Measurements from ENCODE around the gene RSBN1L. TPM values are rescaled to one million over a fixed set of nuclear protein-coding genes. Genes with fewer than 3 reads are reported as not detected.

Gene RSBN1L
- polyA plus RNA-seq, 2 of the 4 experiments (the other 2 are of a cell fraction) = 11.1 to 13.0 TPM

DNA sequence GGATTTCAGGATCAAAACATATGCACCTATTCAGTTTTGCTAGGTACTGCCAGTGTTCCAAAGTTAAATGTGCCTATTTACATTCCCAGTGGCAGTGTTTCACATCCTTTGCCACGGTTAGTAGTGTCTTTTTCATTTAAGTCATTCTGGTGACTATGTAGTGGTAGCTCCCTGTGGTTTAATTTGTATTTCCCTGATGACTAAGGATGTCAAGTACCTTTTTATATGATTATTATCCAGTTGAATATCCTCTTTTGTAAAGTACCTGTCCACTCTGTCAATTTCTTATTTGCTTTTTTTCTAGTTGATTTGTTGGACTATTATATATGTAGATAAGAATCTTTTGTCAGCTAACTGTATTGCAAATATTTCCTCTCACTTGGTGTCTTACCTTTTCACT lies 56.9 kb downstream of the RSBN1L start:
- ChIA-PET CTCF (interaction anchor here (0.9 to 1.1 kb wide), 2 partner anchors 95 to 102 kb away, joined by 3 read pairs; no protein-coding TSS in a partner anchor), POLR2A (no interaction called here)
- no peak for FAIRE-seq
- WGBS (ENCODE audit: missing lambda C conversion rate) = 83% methylated on average over 1 of the region's 1 CpG
- no peak for DNase-seq (ENCODE audit: low read depth in 1 of 2, low spot score in 1 of 2)
- Histone ChIP-seq H3K4me1 (no peaks in the 10 kb centered on the region), H3K4me3 (no peak overlapping the region), H3K4me2 (no peak overlapping the region), H3K9me3 (no peaks in the 10 kb centered on the region), H3K27ac (no peak overlapping the region)
- no peak for ATAC-seq
- TF ChIP-seq MAFK (IDR thresholded peaks at IDR 0.05; ENCODE audit: partially characterized antibody) = no peak
- no peak for TF ChIP-seq RFX5 (IDR thresholded peaks at IDR 0.05)
- TF ChIP-seq, protein P1, sequence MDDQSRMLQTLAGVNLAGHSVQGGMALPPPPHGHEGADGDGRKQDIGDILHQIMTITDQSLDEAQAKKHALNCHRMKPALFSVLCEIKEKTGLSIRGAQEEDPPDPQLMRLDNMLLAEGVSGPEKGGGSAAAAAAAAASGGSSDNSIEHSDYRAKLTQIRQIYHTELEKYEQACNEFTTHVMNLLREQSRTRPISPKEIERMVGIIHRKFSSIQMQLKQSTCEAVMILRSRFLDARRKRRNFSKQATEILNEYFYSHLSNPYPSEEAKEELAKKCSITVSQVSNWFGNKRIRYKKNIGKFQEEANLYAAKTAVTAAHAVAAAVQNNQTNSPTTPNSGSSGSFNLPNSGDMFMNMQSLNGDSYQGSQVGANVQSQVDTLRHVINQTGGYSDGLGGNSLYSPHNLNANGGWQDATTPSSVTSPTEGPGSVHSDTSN (IDR thresholded peaks at IDR 0.05) = no peak
- TF ChIP-seq, protein P2, sequence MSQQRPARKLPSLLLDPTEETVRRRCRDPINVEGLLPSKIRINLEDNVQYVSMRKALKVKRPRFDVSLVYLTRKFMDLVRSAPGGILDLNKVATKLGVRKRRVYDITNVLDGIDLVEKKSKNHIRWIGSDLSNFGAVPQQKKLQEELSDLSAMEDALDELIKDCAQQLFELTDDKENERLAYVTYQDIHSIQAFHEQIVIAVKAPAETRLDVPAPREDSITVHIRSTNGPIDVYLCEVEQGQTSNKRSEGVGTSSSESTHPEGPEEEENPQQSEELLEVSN (IDR thresholded peaks at IDR 0.05; ENCODE audit: borderline replicate concordance, low read depth) = no peak
- TF ChIP-seq, protein P3, sequence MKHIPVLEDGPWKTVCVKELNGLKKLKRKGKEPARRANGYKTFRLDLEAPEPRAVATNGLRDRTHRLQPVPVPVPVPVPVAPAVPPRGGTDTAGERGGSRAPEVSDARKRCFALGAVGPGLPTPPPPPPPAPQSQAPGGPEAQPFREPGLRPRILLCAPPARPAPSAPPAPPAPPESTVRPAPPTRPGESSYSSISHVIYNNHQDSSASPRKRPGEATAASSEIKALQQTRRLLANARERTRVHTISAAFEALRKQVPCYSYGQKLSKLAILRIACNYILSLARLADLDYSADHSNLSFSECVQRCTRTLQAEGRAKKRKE (CRISPR knock-in tag; IDR thresholded peaks at IDR 0.05; ENCODE audit: low read depth) = no peak
- no peak for TF ChIP-seq SMC3 (IDR thresholded peaks at IDR 0.05)
- no peak for TF ChIP-seq HOXB5 (CRISPR knock-in tag; IDR thresholded peaks at IDR 0.05)
- TF ChIP-seq HDAC2 (IDR thresholded peaks at IDR 0.05) = no peak
- TF ChIP-seq CHD4 (IDR thresholded peaks at IDR 0.05; ENCODE audit: borderline replicate concordance) = no peak
- TF ChIP-seq KDM1A (IDR thresholded peaks at IDR 0.05; ENCODE audit: low read depth) = no peak
- TF ChIP-seq ZNF302 (CRISPR knock-in tag; IDR thresholded peaks at IDR 0.05) = no peak
- TF ChIP-seq JUN (IDR thresholded peaks at IDR 0.05) = no peak
- TF ChIP-seq, protein P4, sequence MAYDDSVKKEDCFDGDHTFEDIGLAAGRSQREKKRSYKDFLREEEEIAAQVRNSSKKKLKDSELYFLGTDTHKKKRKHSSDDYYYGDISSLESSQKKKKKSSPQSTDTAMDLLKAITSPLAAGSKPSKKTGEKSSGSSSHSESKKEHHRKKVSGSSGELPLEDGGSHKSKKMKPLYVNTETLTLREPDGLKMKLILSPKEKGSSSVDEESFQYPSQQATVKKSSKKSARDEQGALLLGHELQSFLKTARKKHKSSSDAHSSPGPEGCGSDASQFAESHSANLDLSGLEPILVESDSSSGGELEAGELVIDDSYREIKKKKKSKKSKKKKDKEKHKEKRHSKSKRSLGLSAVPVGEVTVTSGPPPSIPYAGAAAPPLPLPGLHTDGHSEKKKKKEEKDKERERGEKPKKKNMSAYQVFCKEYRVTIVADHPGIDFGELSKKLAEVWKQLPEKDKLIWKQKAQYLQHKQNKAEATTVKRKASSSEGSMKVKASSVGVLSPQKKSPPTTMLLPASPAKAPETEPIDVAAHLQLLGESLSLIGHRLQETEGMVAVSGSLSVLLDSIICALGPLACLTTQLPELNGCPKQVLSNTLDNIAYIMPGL (CRISPR knock-in tag; IDR thresholded peaks at IDR 0.05; ENCODE audit: borderline replicate concordance) = no peak

DNA sequence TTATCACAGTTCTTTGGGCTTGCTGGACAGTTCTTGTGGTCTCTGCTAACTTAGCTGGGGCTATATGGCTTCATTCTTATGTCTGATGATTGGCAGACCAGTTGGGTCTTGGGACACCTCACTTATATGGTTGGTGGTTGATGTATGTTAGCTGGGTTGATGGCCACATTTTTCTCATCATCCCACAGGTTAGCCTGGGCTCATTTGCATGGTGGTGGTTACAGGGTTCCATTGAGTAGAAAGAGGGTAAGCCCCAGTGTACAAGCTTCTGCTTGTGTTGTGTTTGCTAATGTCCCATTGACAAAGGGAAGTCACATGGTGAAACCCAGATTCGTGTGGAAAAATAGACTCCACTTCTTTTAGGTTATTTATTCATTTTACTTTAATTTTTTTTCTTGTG lies 61.3 kb downstream of the RSBN1L start:
- 38% methylated on average over 1 of the region's 1 CpG for WGBS (ENCODE audit: missing lambda C conversion rate)
- DNase-seq (ENCODE audit: low read depth in 1 of 2, low spot score in 1 of 2) = no peak
- Histone ChIP-seq H3K4me3 (no peak overlapping the region), H3K27ac (no peak overlapping the region), H3K4me2 (no peak overlapping the region), H3K9me3 (no peaks in the 10 kb centered on the region), H3K4me1 (peaks cover 36% of the 10 kb centered on the region)
- FAIRE-seq = no peak
- ChIA-PET CTCF (interaction anchor here (0.6 to 2.4 kb wide), 8 partner anchors 10 to 318 kb away, joined by 3 to 19 read pairs (median 4); no protein-coding TSS in a partner anchor), POLR2A (no interaction called here)
- TF ChIP-seq RARB (CRISPR knock-in tag; IDR thresholded peaks at IDR 0.05) = no peak
- no peak for TF ChIP-seq POLR2AphosphoS2 (conservative IDR thresholded peaks at IDR 0.05; ENCODE audit: low read length)
- TF ChIP-seq ESRRA (IDR thresholded peaks at IDR 0.05; ENCODE audit: borderline replicate concordance, low read length) = no peak
- TF ChIP-seq, protein P5, sequence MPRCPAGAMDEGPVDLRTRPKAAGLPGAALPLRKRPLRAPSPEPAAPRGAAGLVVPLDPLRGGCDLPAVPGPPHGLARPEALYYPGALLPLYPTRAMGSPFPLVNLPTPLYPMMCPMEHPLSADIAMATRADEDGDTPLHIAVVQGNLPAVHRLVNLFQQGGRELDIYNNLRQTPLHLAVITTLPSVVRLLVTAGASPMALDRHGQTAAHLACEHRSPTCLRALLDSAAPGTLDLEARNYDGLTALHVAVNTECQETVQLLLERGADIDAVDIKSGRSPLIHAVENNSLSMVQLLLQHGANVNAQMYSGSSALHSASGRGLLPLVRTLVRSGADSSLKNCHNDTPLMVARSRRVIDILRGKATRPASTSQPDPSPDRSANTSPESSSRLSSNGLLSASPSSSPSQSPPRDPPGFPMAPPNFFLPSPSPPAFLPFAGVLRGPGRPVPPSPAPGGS (IDR thresholded peaks at IDR 0.05) = no peak
- no peak for TF ChIP-seq RNF2 (IDR thresholded peaks at IDR 0.05; ENCODE audit: borderline replicate concordance, low read depth)
- TF ChIP-seq KDM5A (IDR thresholded peaks at IDR 0.05) = no peak
- no peak for ATAC-seq
